HG03280 (cell line): ENCODE measurements around the gene MALAT1.

Experiments used
- ATAC-seq: cut with Tn5 transposase; IDR thresholded peaks from one replicate; pipeline ENCODE4 v1.9.1; 2021; ENCODE audit warnings: mild to moderate bottlenecking, moderate library complexity; ENCODE audit not compliant: unreplicated experiment

Gene MALAT1

DNA sequence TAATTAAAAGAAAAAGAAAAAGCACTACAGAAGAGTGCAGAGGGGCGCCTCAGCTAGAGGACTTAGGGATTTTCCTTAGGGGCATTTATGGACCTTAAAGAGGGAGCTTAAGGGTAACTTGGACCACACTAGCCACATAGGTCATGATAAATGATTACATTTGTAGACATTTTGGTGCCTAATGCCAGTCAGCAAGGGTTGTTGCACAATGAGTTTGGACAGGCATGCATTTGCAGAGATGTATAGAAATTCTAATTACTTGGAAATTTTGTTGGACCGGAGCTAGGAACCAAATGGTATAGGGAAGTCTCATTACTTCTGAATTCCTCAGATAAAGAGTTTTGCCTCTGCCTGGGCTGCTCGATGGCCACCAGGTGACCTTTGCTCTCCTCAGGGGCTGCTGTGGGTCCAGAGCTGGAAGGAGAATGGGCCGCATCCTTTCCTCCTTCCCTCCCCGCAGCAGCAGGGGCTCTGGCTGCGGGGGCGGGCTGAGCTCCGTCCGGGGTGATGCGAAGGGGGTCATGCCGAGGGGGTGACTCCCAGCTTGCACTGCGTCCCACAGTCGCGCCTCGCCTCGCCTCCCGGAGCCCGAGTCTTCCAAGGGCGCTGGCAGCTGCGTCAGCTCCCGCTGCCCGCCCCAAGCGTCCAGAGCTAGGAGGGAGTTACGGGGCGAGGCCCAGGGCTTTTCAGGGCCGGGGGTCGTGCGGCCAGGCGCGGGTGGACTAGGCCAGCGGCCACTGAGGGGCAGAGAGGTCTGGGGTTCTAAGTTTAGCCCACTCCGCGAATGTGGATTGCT is 20.3 kb upstream of the MALAT1 start:
- ATAC-seq, result no peak

DNA sequence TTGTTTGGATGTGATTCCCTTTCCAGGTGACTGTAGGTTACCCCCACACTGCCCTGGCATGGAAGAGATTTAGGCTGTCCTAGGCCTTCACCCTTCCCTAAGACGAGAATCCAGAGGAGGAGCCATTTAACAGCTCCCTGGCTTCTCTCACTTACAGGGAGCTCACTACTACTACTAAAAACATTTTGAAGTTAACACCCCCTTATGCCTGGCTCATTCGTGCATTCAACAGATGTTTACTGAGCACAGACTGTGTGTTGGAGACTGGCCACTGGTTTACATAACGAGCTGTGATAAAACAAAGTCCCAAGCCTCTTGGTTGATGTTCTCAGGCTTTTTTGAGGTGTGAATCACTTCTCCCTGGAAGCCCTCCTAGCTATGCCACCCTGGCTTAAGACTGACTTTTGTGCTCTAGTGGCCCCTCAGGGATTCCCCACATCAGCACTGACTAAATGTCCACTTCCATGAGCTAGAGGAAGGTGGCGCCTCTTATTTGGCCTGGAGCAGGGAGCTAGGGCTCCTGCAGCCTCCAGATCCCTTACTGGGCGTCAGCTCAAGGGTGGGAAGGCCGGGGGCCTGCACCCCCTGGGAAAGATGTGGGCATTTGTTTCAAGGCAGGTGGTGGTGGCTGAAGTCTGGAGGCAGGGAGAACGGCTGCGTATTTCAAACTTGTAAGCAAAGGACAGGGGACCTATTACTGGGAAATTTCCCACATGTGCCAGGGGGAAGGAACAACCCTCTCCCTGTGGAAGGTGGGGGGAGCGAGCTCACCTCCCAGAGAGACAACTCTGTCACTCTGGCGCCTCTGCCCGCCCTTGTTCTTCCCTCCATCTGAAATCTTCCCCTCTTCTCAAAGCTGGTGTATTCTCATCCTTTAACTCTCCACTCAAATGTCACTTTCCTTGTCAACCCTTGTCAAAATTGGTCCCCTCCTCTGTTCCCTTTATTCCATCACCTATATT is 19.4 kb upstream of the MALAT1 start:
- ATAC-seq, result no peak

DNA sequence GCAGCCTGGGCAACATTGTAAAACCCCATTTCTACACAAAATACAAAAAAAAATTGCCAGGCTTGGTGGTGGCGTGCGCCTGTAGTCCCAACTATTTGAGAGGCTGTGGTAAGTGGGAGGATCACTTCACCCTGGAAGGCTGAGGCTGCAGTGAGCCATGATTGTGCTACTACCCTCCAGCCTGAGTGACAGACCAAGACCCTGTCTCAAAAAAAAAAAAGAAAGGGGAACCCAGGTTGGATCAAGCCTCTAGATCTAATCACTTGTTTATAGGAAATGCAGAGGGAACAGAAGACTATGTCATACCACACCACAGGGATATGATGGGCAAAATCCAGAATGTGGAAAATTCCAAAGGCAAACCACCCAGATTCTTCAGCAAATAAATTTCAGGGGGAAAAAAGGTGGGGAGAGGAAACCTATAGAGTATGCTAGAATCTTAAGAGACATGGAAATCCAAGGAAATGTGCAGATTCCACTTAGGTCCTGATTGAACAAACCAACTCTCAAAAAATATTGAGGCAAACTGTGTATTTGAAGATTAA is 16.5 kb upstream of the MALAT1 start:
- ATAC-seq, result no peak

DNA sequence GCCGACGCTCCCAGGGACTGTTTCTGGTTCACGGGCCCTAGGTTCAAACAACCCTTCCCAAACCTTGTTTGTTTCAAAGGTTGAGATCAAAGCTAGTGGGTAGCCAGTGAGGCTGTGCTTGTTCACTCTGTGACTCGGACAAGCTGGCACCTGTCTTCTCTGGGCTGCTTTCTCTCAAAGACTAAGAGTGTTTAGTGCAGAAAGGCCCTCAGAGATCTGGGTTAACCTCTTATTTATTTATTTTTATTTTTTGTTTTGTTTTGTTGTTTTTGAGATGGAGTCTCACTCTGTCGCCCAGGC is 13.0 kb upstream of the MALAT1 start:
- ATAC-seq, result no peak

DNA sequence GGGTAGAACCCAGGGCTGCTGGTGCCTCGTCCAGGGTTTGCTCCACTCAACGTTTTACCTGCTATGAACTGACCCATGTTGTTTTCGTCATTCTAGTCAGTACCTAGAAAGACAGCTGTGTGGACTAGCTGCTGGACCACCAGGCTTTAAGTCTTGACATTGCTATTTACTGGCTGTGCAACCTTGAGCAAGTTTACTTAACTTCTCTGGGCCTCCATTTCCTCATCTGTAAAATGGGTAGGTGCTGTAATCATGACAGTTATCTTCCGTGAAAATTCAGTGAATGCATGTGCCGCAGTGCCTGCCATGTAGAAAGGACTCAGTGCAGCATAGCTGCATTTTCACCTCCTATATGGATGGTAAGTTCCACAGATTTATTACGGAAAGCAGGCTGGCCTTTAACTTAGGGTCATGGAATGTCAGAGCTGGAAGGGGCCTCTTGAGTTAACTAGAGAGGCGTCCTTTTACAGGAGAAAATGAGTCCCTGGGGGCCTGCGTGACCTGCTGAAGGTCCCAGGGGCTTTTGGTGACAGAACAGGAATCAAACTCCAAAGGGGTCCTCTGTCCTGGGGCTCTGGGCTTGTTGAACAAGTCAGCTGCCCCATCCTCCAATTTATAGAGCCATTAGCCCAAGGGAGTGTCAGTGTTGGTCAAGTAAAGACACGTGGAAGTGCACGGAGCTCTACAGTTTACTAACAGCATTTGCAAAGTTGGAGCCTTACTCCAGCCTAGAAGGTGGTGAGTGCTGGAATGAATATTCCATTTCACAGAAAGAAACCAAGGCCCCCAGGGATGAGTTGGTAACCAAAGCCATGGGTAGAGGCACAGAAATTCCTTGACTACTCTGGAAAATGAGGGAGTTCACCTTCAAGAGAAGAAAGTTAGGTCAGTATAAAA is 12.0 kb upstream of the MALAT1 start:
- ATAC-seq, result no peak

DNA sequence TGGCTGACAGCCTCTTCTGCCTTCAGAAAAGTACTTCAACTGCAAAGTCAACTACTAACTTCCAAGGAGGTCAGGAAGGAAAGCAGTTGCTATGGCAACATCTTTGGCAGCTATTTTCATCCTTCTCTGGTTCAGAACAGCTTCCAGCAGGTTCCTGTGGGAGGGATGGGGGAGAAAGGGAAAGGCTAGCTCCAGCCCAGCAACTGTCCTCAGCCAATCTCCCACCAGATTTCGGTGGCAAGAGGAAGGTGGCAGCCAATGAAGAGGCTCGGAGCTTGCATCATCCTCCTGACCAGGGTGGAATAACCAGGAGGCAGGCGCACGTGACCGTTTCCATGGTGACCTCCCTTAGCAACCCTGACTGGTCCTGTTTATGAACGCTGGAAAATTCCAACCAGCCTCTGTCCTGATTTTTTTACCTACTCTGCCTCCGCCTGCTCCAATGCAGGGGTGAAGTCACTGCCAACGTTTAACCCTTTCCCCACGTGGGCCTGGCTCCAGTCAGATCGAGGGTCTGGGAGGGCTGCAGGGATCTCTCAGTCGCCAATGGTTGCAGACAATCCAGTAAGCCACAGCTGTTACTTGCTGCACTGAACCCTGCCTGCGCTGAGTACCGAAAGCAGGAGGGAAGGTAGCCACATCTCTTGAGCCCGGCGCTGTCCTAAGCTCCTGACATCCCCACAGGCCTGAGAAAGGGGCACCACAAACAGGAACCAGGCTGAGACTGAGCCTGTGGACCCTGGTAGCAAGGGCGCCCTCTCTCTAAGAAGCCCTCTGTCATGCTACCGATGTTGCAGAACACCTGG is 11.2 kb upstream of the MALAT1 start:
- no peak for ATAC-seq

DNA sequence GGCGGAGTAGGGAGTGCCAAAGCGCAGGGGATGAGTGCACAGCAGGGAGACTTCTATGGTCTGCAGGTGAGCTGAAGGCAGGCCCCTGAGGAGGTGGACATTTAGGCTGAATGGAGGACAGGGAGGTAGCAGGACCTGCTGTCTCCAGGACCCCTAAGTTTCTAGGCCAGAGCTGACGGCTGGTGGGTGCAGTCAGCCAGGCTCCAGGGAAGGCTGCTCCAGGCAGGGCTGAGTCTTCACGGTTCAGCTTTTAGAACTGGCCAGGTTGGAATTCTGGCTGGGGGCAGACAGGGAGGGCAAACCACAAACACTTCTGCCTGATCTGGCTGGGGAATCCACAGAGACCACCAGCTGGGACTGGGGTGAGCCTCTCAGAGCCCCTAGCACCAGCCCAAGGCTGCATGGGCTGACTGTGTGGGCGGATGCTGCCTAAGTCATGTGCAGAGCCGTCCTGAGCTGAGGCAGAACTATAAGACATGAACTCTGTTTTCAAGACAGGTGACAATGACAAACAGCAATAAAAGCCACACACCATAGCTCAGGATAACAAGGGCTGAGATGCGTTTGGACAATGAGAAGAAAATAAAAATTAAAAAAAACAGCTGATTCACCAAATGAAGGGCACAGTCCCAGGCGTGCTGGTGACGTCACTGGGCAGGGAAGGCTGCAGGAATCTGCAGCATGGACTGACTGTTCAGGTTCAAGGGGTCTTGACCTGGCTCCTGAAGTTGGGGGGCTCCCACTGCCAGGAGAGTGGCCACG is 10.4 kb upstream of the MALAT1 start:
- ATAC-seq, result no peak

DNA sequence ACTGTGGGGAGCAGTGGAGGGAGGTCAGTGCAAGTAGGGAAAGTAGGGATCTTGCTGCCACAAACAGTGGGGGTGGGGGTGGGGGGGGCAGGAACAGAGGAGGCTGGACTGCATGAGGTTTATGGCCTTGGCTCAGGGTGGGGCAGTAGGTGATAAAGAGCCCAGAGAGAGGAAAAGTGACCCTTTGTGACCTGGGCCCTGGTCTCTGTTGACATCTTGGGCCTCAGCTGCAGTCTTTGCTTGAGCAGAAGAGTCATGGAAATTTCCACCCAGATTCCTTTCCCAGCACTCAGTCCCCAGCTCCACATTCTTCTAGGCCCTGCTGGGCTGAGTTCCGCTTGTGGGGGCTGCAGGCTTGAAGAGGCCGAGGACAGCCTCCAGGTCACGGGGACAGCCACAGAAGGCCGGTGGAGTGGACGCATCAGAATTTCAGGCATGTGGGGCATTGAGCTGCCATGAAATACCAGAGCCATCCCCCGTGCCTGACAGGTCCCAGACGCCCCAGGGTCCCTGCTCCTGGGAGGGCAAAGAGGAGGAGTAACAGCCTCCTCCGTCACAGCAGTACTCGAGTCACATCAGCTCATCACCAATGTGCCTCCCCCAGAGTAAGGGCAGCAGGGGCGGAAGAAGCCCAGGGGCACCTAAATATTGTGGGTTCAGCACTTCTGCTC is 9.7 kb upstream of the MALAT1 start:
- ATAC-seq, result no peak

DNA sequence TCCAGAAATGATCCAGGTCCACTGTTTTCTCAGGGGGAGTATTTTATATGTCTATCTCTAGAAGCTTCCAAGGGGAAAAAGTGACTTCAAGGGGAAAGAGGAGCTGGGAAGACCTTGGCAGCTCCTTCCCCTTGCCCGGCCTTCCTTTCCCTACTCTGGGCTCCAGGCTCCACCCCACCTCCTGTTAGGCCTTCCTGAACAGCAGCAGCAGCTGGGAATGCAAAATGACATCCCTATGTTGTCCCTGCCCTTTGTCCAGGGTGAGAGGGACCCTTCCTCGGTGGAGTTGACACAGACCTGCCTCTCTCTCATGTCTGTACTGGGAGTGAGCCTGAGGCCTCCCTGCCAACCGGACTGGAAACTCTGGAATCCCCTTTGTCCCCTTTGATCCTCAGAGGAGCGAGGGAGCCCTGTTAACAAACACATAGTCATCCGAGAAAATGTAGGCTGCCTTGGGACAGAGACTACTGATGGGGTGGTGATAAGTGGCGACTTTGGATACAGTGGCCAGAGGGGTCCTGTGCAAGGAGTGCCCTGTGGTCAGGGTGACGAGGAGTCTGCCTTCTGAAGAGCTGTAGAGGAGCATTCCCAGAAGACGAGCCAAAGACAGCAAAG is 9.0 kb upstream of the MALAT1 start:
- no peak for ATAC-seq

DNA sequence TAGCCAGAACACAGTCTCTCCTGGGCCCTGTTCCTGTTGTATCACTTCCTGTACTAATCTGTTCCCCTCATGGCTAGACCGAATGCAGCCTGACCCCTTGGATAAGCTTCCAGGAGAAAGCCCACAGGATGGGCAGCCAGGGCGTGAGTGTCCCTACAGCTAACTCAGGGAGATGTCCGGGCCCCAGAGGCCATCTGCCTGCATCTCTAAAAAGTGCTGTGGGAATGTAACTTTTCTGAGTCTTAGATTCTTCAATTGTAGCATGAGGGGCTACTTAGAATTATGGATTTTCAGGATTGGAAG is 7.7 kb upstream of the MALAT1 start:
- ATAC-seq, result no peak

DNA sequence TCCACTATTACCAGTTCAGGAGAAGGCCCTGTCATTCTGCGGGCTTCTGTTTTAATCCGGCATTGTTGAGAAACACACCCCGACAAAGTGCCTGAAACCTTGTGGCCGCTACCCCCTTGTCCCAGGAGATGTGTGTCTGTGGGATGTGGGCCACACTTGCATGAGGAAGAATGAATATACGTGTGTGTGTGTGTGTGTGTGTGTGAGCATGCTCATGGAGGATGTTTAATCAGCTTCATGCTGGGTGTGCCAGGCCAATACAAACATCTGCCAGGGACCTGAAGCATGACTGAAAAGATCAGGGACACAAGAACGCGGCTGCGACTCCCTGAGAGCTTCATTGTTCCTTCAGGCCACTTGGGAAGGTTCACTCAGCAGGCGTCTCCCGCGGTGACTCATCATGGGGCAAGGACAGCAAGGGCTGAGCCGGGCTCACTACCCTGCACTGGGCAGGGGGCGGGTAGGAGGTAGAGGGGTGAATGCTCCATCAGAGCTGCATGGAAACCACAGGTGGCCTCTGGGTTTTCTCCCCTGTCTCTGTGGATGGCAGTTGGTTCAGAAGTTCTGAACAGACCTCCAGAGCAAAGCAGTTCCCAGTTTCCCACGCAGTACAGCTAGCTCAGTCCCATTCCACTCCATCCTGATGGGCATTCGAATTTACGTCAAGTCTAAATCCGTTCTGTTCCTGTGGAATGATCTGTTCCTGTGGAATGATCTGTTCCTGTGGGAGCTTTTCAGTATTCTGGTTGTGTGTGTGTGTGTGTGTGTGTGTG is 7.0 kb upstream of the MALAT1 start:
- no peak for ATAC-seq

DNA sequence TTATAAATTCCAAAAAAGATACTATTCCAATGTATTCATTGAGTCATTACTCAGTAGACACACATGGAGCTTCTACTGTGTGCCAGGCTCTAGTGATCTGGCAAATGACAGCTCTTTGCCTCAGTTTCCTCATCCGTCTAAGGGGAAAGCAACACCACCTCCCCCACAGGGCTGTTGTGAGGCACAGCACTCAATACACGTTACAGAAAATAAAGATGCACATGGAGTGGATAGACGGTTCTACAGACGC is 6.5 kb upstream of the MALAT1 start:
- ATAC-seq, result no peak

DNA sequence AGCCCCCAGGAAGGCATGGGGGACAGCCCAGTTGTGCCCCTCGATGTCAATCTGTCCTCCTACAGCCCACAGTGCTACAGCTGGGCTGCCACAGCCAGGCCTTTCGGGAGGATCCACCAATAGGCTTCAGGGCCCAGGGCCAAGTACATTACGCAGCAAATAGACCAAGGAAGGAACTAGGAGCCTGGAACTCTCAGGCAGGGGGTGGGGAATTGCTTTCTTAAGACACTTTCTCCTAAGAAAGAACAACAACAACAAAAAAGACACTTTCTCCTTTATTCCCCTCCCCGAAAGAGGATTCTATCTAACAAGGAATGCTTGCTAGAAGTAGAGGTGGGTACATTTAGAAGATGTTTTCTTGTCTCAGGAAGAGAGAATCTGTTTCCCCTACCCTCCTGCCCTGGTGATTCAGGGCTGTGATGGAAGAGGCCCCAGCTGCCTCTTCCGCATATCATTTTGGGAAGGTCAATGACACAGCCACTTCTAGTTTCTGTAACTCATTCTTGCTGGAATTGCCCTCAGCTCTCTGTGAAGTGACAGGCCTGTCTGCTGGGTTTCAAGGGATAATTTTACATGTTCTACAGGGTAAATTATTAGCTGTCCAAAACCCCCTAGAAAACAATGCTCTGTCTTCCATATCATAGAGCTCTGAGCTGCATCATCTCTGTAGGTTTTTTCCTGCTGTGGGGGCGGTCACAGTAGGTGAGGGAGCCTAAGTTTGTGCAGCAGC is 6.0 kb upstream of the MALAT1 start:
- no peak for ATAC-seq

DNA sequence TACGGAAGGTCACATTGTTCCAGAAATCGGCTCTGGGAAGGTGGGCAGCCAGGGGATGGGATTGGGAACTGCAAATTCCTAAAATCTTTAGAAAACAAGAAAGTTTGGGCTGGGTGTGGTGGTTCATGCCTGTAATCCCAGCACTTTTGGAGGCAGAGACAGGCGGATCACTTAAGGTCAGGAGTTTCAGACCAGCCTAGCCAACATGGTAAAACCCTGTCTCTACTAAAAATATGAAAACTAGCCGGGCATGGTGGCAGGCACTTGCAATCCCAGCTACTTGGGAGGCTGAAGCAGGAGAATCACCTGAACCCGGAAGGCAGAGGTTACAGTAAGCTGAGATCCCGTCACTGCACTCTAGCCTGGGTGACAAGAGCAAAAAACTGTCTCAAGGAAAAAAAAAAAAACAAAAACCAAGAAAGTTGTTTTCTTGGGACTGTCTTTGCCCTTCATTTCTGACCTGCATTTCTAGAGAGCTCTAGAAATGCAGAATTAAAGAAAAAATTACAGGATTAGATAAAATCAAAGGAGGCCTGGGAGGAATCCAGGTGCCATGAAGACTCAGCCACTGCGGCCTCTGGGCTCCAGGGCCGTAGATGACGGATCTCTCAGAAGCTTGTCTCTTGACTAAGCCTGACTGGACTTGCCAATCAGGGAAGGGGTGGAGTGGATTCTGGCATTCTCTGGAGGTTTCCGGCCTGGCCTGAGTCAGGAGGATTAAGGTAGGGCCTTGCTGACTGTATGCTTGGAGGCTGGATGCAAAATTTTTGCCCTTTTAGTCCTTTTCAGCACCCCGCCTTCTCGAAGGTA is 5.3 kb upstream of the MALAT1 start:
- no peak for ATAC-seq

DNA sequence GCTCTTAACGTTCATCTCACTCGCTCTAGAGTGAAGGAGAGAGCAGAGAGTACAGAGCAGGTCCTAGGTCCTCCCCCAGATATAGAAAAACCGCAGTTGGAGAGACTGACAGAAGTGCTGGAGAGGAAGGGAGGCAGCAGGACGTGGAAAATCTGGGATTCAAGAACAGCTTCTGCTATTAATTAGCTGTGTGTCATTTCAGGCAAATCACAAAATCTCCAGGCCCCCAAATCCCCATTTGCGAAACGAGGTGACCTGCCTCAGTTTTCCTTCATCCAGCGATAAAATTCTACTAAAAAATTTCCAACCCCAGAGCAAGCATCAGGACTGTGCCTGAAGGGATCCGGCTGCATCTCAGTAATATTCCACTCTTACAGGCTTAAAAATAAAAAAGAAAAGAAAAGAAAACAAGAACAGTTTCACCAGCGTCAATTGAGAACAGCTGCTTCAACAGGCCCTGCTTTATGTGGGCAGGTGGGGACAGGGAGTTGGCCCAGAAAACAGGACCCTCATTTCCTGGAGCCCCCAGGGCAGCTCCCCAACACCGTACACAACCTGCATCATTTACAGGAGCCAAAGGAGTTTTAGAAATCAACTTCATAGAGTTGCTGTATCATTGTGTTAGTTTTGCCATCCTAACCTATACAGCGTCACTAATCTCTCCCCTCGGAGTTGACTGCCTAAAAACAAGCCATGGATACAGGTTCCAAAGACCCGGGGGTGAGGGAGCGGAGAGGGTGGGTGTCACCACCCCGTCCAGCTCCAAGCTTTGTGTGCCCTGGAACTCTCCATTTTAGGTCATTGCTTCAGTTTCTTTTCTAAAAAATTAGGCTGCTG is 2.3 kb upstream of the MALAT1 start:
- peak; percentile 3 for ATAC-seq
